Stomach smooth muscle (tissue), 2 donors: ENCODE data around the gene MAP3K8.

ENCODE experiments used
- H3K27ac ChIP-seq: one replicate; pipeline ENCODE4 v1.7.0; 2013; ENCODE audit warnings: mild to moderate bottlenecking, low read length, inconsistent platforms
- H3K27me3 ChIP-seq, 2 donors: one replicate each; pipeline ENCODE4 v1.7.0; 2013; ENCODE audit warnings: low read length in 2 of 2; ENCODE audit not compliant: insufficient read depth in 2 of 2, control insufficient read depth in 1 of 2
- H3K36me3 ChIP-seq, 2 donors: one replicate each; pipeline ENCODE4 v1.7.0; 2013; ENCODE audit warnings: low read length in 2 of 2; ENCODE audit not compliant: control insufficient read depth in 2 of 2, insufficient read depth in 2 of 2
- H3K4me1 ChIP-seq: one replicate; pipeline ENCODE4 v1.7.0; 2013; ENCODE audit warnings: low read length; ENCODE audit not compliant: control insufficient read depth, insufficient read depth
- H3K4me3 ChIP-seq, 2 donors: one replicate each; pipeline ENCODE4 v1.7.0; 2013; ENCODE audit warnings: low read length in 2 of 2
- H3K9ac ChIP-seq, 2 donors: one replicate each; pipeline ENCODE4 v1.7.0; 2013; ENCODE audit warnings: low read length in 2 of 2, mild to moderate bottlenecking in 1 of 2
- H3K9me3 ChIP-seq, 2 donors: one replicate each; pipeline ENCODE4 v1.7.0; 2013; ENCODE audit warnings: low read length in 2 of 2; ENCODE audit not compliant: control insufficient read depth in 2 of 2
- donor health status: healthy.
- donor health status: Pancreatic carcinoma.

The MAP3K8 gene

DNA sequence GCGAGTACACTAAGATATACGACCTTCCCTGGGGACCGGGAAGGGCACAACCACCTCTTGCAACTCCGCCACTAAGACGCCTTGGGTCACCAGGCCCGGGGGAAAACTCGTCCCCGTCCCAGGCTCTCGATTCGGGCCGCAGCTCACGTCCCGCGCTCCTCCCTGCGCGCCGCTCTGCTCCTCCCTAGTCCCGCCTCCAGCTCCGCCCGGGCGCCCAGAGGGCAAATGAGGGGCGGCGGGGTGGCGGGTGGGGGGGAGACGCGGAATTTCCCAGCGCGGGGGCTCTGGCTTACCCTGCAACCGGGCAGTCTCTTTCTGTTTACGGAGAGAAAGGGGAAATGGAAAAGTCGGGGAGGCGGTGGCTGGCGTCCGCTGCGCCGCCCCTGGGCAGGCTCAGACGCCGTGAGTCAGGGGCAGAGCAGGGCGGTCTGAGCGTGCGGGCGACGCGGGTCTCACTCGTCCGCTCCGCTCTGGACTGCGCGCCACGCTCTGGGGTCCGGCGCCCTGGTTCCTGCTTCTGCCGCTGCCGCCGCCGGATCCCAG, at the start of gene MAP3K8:
MAP3K8 (plus strand) TSS at position 455 of the 543 bp plus-strand sequence. CDS start 4,755 bp downstream, outside the sequence.
- H3K9ac ChIP-seq, result peak within 1 kb of the TSS; percentile 88 to 89
- H3K27ac ChIP-seq, result peak within 1 kb of the TSS; percentile 93
- H3K27me3 ChIP-seq, result no peaks in the 10 kb centered on the region
- peaks cover 27% of the 10 kb centered on the region for H3K4me1 ChIP-seq
- peaks cover 0 to 5% of the 10 kb centered on the region in 2 donors for H3K36me3 ChIP-seq
- peak within 1 kb of the TSS; percentile 90 to 96 for H3K4me3 ChIP-seq
- no peaks in the 10 kb centered on the region for H3K9me3 ChIP-seq

DNA sequence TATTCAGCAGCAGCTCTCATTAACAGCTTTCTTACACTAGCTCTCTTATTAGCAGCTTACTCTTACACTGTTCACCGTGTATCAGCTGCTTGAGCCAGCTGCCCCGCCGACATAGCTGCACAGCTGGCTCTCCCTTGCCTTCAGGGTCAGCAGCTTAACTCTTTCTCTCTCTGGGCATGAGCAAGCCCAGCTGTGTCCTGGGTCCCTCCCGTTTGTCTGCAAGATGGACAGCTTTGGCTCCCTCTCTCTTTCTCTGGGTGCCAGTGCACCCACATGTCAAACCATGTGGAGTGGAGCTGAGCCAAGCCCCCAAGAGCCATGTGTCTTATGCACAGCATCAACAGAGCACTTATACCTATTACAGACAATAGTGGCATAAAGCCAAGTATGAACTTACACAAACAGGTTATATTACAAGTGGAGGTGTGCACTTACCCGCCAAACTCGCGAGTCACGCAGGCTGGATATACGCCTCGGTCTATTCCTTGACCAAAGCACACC, 49.2 kb upstream of the MAP3K8 start:
- Histone ChIP-seq H3K36me3 (no peaks in the 10 kb centered on the region), H3K9ac (no peak overlapping the region), H3K27me3 (no peaks in the 10 kb centered on the region), H3K4me3 (no peak overlapping the region), H3K27ac (no peak overlapping the region), H3K4me1 (no peaks in the 10 kb centered on the region), H3K9me3 (no peaks in the 10 kb centered on the region)

DNA sequence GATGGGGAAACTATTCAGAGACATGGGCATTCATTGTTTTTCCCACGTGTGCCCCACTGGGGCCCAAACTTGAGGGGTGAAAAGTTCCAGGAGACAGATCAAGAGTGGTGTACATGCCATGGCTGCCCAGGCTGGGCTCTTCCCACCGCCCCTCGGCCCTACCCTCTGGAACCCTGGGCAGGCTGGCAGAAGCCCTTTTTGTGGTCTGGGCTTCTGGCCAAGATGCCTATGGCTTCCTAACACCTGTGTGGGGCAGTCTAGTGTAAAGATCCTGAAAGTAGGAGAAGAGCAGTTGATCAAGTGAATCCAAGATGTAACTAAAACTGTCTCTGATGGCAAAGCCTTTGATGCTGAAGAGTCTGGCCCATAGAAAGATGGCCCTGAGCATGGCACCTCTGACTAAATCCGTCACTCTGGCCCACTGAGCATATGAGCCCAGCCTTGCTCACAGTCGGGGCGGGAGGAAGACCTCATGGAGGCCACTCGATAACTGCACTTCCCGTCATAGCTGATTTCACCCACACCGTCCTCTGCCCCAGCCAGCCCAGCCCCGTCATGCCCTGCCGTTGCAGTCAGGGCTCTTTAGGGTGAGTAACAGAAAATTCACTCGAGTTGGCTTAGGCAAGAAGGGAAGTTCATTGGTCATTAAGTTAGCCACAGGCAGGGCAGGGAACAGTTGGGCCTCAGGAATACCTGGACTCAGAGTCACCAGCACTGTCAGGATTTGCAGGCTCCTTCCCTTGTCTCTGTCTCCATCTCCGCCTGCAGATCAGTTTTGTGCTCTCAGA, 47.0 kb upstream of the MAP3K8 start:
- Histone ChIP-seq H3K36me3 (no peaks in the 10 kb centered on the region), H3K9me3 (no peaks in the 10 kb centered on the region), H3K27ac (no peak overlapping the region), H3K4me1 (no peaks in the 10 kb centered on the region), H3K4me3 (no peak overlapping the region), H3K9ac (no peak overlapping the region), H3K27me3 (no peaks in the 10 kb centered on the region)

GRCh38 chr10:30387646-30388243, 46.2 kb upstream of the MAP3K8 start:
- no peak overlapping the region for H3K4me3 ChIP-seq
- no peaks in the 10 kb centered on the region for H3K9me3 ChIP-seq
- peaks cover 5% of the 10 kb centered on the region for H3K4me1 ChIP-seq
- H3K27me3 ChIP-seq, result no peaks in the 10 kb centered on the region
- no peak overlapping the region for H3K27ac ChIP-seq
- no peaks in the 10 kb centered on the region for H3K36me3 ChIP-seq
- no peak overlapping the region for H3K9ac ChIP-seq

GRCh38 chr10:30389543-30389942, 44.4 kb upstream of the MAP3K8 start:
- Histone ChIP-seq H3K4me3 (no peak overlapping the region), H3K27ac (no peak overlapping the region)

GRCh38 chr10:30390207-30390606, 43.8 kb upstream of the MAP3K8 start:
- no peaks in the 10 kb centered on the region for H3K36me3 ChIP-seq
- H3K9me3 ChIP-seq, result no peaks in the 10 kb centered on the region
- no peak overlapping the region for H3K27ac ChIP-seq
- H3K27me3 ChIP-seq, result no peaks in the 10 kb centered on the region
- no peak overlapping the region for H3K4me3 ChIP-seq
- H3K4me1 ChIP-seq, result peaks cover 6% of the 10 kb centered on the region
- no peak overlapping the region for H3K9ac ChIP-seq

More at GRCh38 chr10:30389543-30389942, 44.4 kb upstream of the MAP3K8 start:
- Histone ChIP-seq H3K4me1 (peaks cover 6% of the 10 kb centered on the region), H3K27me3 (no peaks in the 10 kb centered on the region), H3K9me3 (no peaks in the 10 kb centered on the region), H3K36me3 (no peaks in the 10 kb centered on the region), H3K9ac (no peak overlapping the region)

DNA sequence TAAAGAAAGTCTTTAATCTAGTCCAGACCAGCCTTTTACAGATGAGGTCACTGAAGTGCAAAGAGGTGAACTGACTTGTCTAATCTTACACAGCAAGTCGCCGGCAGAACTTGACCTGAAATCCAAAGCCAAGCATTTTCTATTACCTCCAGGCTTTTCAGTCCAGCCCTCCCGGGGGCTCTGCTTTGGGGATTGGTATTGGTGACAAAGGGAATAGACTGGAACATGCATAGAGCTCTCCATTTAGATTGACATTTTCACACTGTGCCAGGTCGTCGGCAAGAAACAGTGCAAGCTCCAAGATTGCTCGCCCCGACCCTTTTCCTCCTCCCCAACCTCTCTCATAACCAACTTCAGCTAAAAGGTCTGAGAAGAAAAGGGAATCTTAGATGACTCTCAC, 42.7 kb upstream of the MAP3K8 start:
- Histone ChIP-seq H3K4me3 (no peak overlapping the region), H3K36me3 (no peaks in the 10 kb centered on the region), H3K27me3 (no peaks in the 10 kb centered on the region), H3K9ac (no peak overlapping the region), H3K4me1 (peaks cover 6% of the 10 kb centered on the region), H3K9me3 (no peaks in the 10 kb centered on the region), H3K27ac (no peak overlapping the region)

GRCh38 chr10:30392564-30392990, 41.4 kb upstream of the MAP3K8 start:
- no peak overlapping the region for H3K9ac ChIP-seq
- peak overlapping the region; percentile 31 to 58 for H3K4me3 ChIP-seq

DNA sequence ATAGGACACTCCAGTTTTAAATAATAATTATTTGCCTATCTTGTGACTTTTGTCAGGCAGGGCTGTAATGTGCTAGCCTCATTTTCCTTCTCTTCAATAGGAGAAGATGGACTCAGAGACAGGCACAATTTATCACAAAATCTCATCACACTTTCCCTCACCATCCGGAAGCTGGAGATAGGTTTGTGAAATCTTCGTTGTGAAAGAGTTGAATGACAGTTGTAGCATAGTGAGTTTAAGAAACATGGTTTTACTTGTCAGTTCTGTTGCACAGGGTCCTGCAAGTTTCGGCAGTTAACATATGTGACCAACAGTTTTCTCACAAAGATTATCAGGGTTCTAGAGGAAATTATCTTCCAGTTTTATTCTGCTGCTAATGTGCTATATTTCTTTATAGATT, 37.7 kb upstream of the MAP3K8 start:
- H3K4me1 ChIP-seq, result peaks cover 6% of the 10 kb centered on the region
- H3K36me3 ChIP-seq, result no peaks in the 10 kb centered on the region
- no peaks in the 10 kb centered on the region for H3K9me3 ChIP-seq
- H3K27ac ChIP-seq, result no peak overlapping the region
- no peaks in the 10 kb centered on the region for H3K27me3 ChIP-seq
- no peak overlapping the region for H3K9ac ChIP-seq
- H3K4me3 ChIP-seq, result no peak overlapping the region

More at GRCh38 chr10:30392564-30392990, 41.4 kb upstream of the MAP3K8 start:
- Histone ChIP-seq H3K4me1 (peaks cover 6% of the 10 kb centered on the region), H3K9me3 (no peaks in the 10 kb centered on the region), H3K27me3 (no peaks in the 10 kb centered on the region), H3K36me3 (no peaks in the 10 kb centered on the region), H3K27ac (no peak overlapping the region)

- Histone ChIP-seq H3K27ac (no peak overlapping the region), H3K9ac (no peak overlapping the region), H3K9me3 (no peaks in the 10 kb centered on the region), H3K4me3 (no peak overlapping the region), H3K36me3 (no peaks in the 10 kb centered on the region), H3K27me3 (no peaks in the 10 kb centered on the region), H3K4me1 (peaks cover 6% of the 10 kb centered on the region)
Observed at GRCh38 chr10:30396698-30397097, 37.3 kb upstream of the MAP3K8 start.
